ENCODE measurements around the gene LIMK1.
"Not testable (repeated sequence)": the region's sequence is repeated elsewhere in the genome, so short reads cannot be mapped to it uniquely, and the experiment has no call there.

The LIMK1 gene

DNA sequence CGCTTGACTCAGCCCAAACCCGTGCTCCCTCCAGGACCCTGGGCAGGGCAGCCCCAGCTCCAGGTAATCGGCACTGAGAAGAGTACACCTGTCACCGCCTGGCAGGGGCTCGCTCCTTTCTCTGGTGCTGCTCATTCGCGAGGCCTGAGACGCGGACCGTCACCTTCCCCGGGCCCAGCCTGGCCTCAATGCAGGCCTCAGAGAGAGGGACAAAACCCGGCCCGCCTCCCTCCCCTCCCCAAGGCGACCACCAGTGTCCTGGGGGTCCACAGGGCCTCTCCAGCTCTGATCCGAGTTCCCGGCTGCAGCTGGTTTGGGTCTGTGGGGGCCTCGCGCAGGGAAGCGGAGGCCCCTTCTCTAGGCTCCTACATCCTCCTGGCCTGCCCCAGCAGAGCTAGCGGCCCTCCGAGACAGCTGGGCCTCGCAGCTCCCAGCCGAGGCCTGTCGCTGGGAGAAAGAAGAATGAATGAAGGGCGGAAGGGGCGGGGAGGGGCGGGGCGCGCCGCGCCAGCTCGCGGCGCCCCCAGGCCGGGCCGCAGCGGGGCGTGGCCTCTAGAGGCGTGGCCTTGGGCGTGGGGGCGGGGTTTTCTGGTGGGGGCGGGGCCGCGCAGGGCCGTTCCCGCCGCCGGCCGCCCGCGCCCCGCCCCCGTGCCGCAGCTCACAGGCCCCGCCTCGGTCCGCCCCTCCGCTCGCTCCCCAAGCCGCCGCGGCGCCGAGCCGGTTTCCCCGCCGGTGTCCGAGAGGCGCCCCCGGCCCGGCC is at the start of gene LIMK1:
LIMK1 (plus strand) TSS at position 688 of the 760 bp plus-strand sequence. CDS start 187 bp downstream, outside the sequence.
- DNase-seq (ENCODE audit: low spot score) = peak; percentile 95

DNA sequence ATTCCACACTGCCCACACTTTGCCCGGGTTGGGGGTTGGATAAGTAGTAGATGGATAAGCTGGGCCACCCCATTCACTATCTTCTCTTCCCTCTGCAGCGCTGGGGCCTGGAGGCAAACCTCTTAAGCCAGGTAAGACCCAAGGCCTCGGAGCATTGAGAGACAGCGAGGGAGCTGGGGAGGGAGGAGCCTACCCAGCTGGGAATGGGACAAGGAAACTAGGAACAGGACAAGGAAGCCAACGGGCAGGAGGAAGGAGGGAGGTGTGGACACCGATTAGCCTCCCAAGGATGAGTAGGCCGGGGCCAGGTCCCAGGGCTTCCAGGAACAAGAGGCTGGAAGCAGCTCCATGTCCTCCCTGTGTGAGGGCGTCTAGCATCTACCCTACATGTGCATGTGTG is 46.0 kb upstream of the LIMK1 start:
- DNase-seq (ENCODE audit: low spot score) = no peak

DNA sequence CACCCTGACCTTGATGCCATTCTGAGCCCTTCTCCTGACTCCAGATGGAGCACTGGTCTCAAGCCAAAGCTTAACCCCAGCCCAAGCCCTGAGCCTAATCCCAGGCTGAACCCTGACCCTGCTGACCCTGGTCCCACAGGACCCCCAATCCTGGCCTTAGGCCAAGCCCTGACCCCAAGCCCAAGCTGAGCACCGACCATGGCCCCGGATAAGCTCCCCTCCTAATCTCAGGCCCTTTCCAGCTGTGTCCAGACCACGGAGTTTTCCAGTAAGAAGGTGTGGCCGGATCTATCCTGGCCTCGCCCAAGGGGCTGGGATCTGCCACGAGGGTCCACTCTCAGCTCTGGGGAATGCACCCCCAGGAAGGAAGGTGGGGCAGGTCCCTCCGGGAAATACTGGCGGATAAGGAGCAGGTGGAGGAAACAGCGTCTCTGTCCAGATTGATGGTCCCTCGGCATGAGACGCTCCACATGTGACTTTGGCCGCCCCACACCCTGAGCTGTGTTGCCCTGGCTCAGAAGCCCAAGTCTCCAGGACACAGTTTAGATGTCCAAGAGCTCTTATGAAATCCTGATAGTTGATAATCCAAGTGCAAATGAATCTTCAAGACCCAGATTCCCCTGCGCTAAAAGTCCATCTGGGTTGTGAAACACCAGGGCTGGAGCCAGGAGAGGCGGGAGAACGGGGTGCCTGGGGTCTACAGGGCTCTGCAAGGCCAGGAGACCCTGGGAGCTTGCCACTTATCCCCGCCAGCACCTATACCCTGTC is 45.2 kb upstream of the LIMK1 start:
- no peak for DNase-seq (ENCODE audit: low spot score)

DNA sequence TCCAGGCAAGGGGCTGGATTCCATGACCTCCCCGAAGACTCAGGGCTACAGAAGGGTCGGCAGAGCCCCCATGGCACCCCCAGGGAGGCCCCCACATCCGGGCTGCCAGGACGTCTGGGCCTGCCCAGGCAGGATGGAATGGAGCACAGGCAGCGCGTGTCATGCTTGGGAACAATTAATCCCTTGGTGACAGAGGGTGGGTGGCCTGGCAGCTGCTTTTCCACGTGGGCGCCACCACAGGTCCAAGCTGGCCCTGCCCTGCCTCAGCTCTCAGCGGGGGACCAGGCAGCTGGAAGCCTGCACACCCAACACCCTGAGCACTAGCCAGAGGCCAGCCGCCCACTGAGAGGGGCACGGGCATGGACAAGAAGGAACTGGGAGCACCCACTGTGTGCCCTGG is 44.3 kb upstream of the LIMK1 start:
- DNase-seq (ENCODE audit: low spot score) = no peak

DNA sequence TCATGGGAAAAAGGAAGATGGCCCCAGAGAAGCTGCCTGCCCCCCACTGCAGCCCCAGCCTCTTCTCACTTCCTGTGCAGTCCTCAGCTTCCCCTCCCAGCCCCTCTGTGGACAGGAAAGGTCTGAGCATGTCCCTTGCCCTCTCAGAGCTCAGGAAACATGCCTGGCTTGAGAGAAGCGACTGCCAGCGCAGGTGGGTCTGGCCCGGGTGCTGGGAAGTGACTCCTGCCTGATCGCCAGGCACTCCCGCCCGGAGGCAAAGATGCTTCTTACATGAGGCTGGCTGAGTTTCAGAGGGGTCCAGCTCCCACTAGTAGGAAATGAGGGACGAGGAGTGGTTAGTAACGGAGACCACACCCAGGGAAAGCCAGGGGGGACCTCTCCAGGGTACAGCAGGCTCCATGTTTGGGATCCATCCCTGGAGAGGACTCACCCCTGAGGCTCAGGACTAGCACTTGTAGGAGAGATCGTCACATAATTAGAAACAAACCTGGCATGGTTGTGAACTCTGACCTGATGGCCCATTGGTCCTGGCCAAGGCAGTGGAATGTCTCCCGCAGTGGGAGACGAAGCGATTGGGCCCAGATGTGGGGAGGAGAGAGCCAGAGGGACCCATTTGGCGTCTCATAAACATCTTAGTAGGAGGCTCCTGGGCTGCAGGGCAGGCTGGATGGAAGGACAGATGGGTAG is 43.4 kb upstream of the LIMK1 start:
- no peak for DNase-seq (ENCODE audit: low spot score)

DNA sequence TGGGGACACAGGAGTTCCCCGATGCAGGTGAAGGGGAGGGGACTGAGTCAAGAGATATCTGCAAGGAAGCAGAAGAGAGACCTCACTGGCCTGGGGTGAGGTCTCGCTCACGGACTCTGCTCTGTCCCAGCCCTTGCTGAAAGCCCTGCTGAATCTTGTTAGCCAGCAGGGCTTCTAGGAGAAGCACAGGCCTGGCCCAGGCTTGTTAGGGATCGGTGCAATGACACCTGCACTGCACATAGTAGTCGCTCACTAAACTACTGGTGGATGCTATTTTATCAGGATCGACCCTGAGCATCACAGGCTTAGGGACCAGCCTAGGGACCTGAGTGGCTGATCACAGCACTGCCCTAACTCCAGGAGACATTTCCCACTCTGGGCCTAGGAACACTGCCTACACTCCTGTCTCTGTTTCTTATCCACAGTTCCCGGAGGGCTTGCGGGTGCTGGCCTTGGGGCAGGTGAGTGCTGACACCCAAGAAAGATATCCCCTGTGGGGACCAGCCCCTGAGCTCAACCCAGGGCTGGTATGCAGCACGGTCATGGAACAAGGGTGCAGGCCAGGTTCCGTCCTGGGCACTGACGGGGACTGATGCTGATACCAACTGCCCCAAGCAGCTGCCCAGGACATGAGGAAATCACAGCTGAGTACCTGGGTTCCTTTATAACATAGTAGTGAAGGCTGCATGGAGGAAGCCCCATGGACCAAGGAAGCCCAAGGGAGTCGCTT is 42.6 kb upstream of the LIMK1 start:
- DNase-seq (ENCODE audit: low spot score) = no peak

DNA sequence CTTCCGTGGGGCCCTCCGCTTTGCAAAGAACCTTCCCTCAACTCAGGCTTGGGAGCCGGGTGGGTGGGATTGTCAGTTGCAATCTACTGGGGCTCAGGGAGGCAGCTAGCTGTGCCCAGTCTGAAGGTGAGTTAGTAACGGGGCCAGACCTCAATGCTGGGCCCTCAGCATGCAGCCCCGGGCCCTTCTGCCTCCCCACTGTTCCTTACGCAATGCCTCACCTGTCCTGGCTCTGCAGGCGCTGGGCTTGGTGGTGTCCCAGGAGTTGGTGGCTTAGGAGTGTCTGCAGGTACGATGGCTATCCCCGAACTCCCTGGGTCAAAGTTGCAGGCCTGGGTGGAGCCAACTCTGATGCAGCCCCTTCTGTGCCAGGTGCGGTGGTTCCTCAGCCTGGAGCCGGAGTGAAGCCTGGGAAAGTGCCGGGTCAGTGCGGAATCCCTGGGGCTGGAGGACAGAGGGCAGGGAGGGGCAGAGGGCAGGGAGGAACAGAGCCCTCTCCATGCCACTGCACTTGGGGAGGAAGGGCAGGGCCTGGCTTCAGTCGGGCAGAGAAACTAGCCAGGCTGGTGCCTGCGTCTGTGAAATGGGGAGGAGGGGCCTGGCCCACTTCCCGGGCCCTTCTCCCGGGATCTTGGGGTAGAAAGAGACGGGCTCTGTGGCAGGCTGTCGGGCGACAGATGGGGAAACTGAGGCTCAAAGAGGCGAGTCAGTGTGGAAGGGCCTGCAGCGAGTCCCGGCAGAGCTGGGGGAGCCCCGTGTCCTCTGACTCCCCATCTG is 40.7 kb upstream of the LIMK1 start:
- no peak for DNase-seq (ENCODE audit: low spot score)

DNA sequence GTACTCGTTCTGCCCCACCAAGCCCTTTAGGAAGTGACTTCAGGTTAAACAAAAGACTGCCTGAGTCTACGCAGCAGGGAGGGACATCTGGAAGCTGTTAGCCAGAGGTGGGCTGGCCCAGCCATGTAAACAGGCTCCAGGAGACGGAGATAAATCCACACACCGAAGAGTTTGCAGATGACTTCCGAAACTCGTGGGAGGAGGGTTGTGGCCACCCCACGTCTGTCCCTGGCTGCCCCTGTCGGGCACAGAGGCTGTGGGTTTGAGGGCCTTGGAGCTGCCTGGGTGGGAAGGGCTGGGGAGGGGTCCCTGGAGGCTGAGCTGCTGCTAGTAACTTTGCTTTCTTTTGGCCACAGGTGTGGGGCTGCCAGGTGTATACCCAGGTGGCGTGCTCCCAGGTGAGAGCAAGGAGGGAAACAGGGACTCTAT is 40.1 kb upstream of the LIMK1 start:
- DNase-seq (ENCODE audit: low spot score) = peak; percentile 58

DNA sequence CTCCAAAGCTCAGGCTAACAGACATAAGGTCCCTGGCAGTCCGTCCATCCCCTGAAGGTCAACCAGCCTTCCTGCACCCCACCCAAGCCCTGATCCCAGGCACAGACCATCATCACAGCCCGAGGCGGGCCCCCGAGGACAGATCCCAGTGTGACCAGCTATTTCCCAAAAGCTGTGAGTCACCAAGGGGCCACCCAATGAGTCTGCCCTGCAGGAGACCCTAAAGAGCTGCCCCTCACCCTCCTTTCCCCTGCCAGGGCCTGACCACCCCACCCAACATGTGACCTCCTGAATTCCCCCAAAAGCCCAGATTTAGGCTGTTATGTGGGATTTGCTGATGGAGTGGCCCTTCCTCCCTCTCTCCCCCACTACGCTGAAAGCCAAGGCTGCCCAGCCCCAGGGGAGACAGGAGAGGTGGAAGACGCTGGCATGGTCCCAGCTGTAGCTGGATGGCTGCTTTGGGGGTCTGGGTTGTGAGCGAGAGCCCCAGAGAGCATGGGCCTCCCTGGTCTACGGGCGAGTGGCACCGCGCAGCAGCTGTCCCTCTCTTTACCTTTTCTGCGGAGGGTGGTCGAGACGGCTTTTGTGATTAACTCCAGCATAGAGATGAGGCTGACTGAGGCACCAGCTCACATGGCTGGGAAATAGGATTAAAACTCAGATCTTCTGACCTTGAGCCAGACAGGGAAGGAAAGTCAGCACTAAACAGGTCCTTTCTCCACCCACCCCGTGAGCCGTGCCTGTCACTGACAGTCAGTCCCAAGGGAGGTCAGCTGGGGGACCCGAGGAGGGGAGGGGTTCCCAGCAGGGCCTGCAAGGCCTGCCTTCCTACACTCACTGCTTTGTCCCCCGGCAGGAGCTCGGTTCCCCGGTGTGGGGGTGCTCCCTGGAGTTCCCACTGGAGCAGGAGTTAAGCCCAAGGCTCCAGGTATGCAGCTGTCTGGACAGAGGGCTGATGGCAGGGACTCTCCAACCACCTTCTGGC is 38.9 kb upstream of the LIMK1 start:
- DNase-seq (ENCODE audit: low spot score) = no peak

DNA sequence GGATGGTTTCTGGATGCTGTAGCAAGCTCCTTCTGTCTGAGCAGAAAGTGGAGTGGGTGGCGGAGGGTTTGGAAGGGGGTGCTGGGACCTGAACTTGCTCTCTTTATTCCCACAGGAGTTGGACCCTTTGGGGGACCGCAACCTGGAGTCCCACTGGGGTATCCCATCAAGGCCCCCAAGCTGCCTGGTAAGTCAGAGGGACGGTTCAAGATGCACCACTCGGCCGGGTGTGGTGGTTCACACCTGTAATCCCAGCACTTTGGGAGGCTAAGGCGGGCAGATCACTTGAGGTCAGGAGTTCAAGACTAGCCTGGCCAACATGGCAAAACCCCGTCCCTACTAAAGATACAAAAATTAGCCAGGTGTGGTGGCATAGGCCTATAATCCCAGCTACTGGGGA is 37.0 kb upstream of the LIMK1 start:
- not testable (repeated sequence) for DNase-seq (ENCODE audit: low spot score)

DNA sequence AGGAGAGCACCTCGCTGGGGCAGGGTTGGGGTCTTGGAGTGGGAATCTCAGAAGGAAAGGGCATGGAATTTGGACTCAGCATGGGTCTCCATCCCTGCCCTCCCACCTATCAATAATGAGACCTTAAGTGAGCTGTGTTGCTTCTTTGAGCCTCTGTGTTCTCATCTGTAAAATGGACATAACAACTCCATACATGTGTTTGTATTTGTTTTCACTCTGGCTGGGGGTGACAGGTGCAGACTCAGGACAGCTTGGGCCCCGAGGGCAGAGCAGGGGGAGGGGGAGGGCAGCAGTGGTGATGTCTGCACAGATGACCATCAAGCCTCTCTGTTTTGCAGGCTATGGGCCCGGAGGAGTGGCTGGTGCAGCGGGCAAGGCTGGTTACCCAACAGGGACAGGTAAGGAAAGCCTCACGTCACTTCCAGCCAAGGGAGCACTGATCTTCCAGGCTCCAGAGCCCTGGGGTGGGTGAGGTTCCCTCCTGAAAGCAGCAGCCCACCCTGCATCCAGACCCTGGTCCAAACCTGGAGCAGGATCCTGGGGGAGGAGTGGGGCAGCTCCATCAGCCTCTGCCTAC is 35.7 kb upstream of the LIMK1 start:
- DNase-seq (ENCODE audit: low spot score) = no peak

DNA sequence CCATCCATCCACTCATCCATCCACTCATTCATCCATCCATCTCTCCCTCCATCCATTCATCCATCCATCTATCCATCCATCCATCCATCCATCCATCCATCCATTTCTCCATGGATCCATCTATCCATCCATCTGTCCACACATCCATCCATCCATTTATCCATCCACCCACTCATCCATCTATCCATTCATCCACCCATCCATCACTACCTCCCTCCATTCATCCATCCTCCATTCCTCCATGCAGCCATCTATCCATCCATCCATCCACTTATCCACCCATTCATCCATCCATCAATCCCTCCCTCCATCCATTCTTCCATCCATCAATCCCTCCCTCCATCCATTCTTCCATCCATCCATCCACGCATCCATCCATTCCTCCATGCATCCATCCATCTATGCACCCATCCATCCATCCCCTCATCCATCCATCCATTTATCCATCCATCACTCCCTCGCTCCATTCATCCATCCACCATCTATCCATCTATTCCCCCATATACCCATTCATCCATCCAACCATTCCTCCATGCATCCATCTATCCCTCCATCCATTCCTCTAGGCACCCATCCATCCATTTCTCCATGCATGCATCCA is 34.5 kb upstream of the LIMK1 start:
- no peak for DNase-seq (ENCODE audit: low spot score)

DNA sequence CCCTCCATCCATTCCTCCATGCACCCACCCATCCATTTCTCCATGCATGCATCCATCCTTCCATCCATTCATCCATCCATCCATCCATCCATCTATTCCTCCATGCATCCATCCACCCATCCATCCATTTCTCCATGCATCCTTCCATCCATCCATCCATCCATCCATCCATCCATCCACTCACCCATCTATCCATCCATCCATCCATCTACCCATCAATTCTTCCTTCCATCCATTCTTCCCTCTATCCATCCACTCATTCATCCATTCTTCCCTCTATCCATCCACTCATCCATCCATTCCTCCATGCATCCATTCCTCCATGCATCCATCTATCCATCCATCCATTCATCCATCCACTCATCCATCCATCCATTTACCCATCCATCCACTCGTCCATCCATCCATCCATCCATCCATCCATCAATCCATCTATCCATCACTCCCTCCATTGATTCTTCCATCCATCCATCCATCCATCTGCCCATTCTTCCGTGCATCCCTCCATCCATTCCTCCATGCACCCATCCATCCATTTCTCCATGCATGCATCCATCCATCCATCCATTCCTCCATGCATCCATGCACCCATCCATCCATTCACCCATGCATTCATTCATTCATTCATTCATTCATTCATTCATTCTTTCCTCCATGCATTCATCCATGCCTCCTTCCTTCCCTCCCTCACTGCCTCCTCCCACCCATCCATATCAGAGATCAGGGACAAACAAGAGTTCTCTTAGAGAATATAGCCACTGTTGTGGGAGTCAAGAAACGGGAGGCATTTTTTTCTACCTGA is 33.4 kb upstream of the LIMK1 start:
- no peak for DNase-seq (ENCODE audit: low spot score)

DNA sequence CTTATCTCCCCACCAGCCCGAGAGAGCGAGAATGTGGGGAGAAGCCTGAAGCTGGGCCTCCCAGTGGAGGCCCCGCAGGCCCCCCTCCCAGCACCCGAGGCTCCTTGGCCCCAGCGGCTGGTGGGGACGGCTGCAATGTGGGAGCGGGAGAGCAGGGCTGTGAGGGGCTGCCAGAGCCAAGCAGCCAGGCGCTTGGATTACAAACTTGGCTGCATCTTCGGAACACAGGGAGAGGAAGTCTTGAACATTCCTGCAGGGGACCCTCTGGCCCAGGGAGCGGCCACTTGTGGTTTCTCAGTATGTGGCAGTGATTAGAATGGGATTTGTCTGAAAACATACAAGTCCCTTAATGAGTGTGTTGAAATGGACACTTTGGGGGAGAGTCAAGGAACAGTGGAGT is 32.4 kb upstream of the LIMK1 start:
- no peak for DNase-seq (ENCODE audit: low spot score)

DNA sequence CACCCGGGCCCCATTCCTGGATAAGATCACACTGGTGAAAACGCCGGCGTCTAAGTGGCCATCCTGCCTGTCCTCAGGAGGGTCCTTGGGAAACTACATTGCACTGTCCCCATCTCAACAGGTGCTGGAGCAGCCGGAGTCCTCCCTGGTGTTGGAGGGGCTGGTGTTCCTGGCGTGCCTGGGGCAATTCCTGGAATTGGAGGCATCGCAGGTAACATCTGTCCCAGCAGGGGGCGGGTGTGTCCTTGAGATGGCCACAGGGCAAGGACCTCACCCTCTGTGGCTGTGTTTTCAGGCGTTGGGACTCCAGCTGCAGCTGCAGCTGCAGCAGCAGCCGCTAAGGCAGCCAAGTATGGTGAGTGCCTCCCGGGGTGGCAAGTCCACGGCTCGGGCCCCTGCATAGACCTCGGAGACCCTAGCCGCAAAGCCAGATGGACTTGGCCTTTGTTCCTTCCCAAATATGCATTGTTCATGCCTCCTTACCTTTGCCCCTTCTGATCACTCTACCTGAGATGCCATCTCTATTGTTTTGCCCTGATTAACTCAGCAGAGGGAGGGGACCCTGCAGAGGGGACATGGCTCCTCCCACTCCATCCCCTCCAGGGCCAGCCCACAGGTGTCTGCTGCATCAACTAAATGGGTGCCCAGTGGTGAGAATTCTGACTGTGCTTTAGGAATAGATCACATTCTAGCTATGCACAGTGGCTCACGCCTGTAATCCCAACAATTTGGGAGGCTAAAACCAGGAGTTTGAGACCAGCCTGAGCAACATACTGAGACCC is 31.8 kb upstream of the LIMK1 start:
- DNase-seq (ENCODE audit: low spot score) = no peak

DNA sequence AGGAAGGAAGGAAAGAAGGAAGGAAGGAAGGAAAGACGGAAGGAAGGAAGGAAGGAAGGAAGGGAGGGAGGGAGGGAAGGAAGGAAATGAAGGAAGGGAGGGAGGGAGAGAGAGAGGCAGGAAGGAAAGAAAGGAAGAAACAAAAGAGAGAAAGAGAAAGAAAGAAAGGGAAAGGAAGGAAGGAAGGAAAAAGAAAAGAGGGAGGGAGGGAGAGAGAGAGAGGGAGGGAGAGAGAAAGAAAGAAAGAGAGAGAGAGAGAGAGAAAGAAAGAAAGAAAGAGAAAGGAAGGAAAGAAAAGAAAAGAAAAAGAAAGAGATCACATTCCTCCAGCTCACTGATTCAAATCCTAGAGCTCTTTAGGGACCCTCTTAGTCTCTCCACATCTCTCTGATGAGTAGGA is 31.0 kb upstream of the LIMK1 start:
- DNase-seq (ENCODE audit: low spot score) = no peak

DNA sequence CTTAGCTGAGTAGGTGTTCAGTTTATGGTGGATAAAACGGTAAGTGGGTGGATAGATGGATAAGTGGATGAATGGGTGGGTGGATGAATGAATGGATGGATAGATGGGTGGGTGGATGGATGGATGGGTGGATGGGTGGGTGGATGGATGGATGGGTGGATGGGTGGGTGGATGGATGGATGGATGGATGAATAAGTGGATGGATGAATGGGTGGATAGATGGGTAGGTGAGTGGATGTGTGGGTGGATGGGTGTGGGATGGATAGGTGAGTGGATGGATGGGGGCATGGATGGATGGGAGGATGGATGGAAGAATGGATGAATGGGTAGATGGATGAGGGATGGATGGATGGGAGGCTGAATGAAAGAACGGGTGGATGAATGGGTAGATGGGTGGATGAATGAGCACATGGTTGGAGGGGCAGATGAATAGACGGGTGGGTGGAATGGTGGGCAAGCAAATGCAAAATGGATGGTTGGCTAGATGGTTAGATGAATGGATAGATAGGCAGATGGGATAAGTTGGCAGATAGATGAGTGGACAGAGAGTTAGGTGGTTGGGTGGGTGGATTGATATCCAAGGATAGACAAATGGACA is 29.9 kb upstream of the LIMK1 start:
- no peak for DNase-seq (ENCODE audit: low spot score)
